DOHH2 (cell line): ENCODE measurements around the gene KCNH3.
A peak's percentile ranks its signal among the peaks of the same experiment; 100 is the strongest.

Experiments used
- H3F3A ChIP-seq: fragments of 200-600 bp; sonication (generic), shearing (Covaris generic); 2 replicates; pipeline ENCODE4 v1.6.0; 2016; ENCODE audit warnings: antibody characterized with exemption, mild to moderate bottlenecking; ENCODE audit not compliant: control insufficient read depth, insufficient read depth
- H3K27ac ChIP-seq: fragments of 200-600 bp; sonication (generic); 2 replicates; pipeline ENCODE4 v1.5.1; 2014; ENCODE audit warnings: low read depth, mild to moderate bottlenecking, low read length, moderate library complexity
- H3K27me3 ChIP-seq: fragments of 200-600 bp; sonication (generic); 2 replicates; pipeline ENCODE4 v1.6.1; 2014; ENCODE audit warnings: mild to moderate bottlenecking, low read length, mixed read lengths; ENCODE audit not compliant: control insufficient read depth
- H3K36me3 ChIP-seq: fragments of 200-600 bp; sonication (generic); 2 replicates; pipeline ENCODE4 v1.6.1; 2014; ENCODE audit warnings: mild to moderate bottlenecking, low read length, moderate library complexity, mixed read lengths; ENCODE audit not compliant: control insufficient read depth
- H3K4me1 ChIP-seq: fragments of 200-600 bp; sonication (generic); 2 replicates; pipeline ENCODE4 v1.6.1; 2014; ENCODE audit warnings: mild to moderate bottlenecking, low read length, mixed read lengths; ENCODE audit not compliant: control insufficient read depth
- H3K4me2 ChIP-seq: fragments of 200-600 bp; sonication (generic); 2 replicates; pipeline ENCODE4 v1.6.0; 2014; ENCODE audit warnings: mild to moderate bottlenecking, low read length, moderate library complexity
- H3K4me3 ChIP-seq: fragments of 200-600 bp; sonication (generic); 2 replicates; pipeline ENCODE4 v1.5.1; 2014; ENCODE audit warnings: mild to moderate bottlenecking, low read length, mixed read lengths
- H3K79me2 ChIP-seq: fragments of 200-600 bp; sonication (generic); 2 replicates; pipeline ENCODE4 v1.6.1; 2014; ENCODE audit warnings: mild to moderate bottlenecking, low read length, mixed read lengths; ENCODE audit not compliant: control insufficient read depth
- H3K9me2 ChIP-seq: fragments of 200-600 bp; sonication (generic); replicated peaks from 2 replicates; pipeline ENCODE4 v1.6.1; 2014; ENCODE audit warnings: mild to moderate bottlenecking, low read length, mixed read lengths; ENCODE audit not compliant: control insufficient read depth
- H3K9me3 ChIP-seq: fragments of 200-600 bp; sonication (generic); 2 replicates; pipeline ENCODE4 v1.6.1; 2014; ENCODE audit warnings: antibody characterized with exemption, low read length, mixed read lengths; ENCODE audit not compliant: control insufficient read depth, insufficient read depth
- H4K20me1 ChIP-seq: fragments of 200-600 bp; sonication (generic); 2 replicates; pipeline ENCODE4 v1.6.0; 2014; ENCODE audit warnings: low read depth, mild to moderate bottlenecking, antibody characterized with exemption, low read length, moderate library complexity; ENCODE audit not compliant: control insufficient read depth, insufficient read depth
- EZH2phosphoT487 ChIP-seq: fragments of 200-600 bp; sonication (generic); IDR thresholded peaks from 2 replicates; pipeline ENCODE4 v1.6.1; 2017; ENCODE audit warnings: borderline replicate concordance, mild to moderate bottlenecking, antibody characterized with exemption, low read length, moderate library complexity, mixed read lengths
- TF ChIP-seq, protein P1 (sequence below): fragments of 200-600 bp; sonication (generic); IDR thresholded peaks from one replicate; pipeline ENCODE4 v1.5.1; 2014; ENCODE audit warnings: antibody characterized with exemption, mild to moderate bottlenecking, low read depth, low read length; ENCODE audit not compliant: poor library complexity, severe bottlenecking

KCNH3 gene

GRCh38 chr12:49501895-49502294 lies 36.9 kb upstream of the KCNH3 start:
- H3F3A ChIP-seq, result peaks cover 3% of the 10 kb centered on the region; the same call in 1 of the 2 replicates
- H3K9me2 ChIP-seq, result no peaks in the 10 kb centered on the region
- no peaks in the 10 kb centered on the region for H3K27me3 ChIP-seq
- H3K79me2 ChIP-seq, result no peaks in the 10 kb centered on the region
- no peaks in the 10 kb centered on the region for H4K20me1 ChIP-seq
- peak overlapping the region; percentile 27; the same call in 1 of the 2 replicates for H3K4me3 ChIP-seq
- no peak overlapping the region for H3K27ac ChIP-seq
- peaks cover 19% of the 10 kb centered on the region for H3K4me1 ChIP-seq
- peak overlapping the region; percentile 32 for H3K4me2 ChIP-seq
- no peaks in the 10 kb centered on the region for H3K9me3 ChIP-seq
- TF ChIP-seq, protein P1, sequence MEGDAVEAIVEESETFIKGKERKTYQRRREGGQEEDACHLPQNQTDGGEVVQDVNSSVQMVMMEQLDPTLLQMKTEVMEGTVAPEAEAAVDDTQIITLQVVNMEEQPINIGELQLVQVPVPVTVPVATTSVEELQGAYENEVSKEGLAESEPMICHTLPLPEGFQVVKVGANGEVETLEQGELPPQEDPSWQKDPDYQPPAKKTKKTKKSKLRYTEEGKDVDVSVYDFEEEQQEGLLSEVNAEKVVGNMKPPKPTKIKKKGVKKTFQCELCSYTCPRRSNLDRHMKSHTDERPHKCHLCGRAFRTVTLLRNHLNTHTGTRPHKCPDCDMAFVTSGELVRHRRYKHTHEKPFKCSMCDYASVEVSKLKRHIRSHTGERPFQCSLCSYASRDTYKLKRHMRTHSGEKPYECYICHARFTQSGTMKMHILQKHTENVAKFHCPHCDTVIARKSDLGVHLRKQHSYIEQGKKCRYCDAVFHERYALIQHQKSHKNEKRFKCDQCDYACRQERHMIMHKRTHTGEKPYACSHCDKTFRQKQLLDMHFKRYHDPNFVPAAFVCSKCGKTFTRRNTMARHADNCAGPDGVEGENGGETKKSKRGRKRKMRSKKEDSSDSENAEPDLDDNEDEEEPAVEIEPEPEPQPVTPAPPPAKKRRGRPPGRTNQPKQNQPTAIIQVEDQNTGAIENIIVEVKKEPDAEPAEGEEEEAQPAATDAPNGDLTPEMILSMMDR, result no peak
- TF ChIP-seq EZH2phosphoT487, result no peak
- peaks cover 19% of the 10 kb centered on the region for H3K36me3 ChIP-seq

DNA sequence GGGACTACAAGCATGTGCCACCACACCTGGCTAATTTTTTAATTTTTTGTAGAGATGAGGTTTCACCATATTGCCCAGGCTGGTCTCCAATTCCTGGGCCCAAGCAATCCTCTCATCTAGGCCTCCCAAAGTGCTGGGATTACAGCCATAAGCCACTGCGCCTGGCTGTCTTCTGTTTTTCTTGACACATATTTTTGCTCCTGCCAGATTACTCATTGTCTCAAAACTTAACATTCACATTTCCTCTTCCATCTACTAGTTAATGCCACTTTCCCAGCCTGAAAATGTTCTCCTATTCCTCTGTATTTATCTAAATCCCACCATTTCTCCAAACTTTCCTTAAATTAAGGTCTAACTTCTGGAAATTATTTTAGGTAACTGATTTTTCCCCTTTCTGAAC lies 36.2 kb upstream of the KCNH3 start:
- H3K79me2 ChIP-seq, result no peaks in the 10 kb centered on the region
- no peak overlapping the region for H3K27ac ChIP-seq
- peaks cover 19% of the 10 kb centered on the region for H3K4me1 ChIP-seq
- H3K9me3 ChIP-seq, result no peaks in the 10 kb centered on the region
- H3K4me3 ChIP-seq, result no peak overlapping the region
- peaks cover 3% of the 10 kb centered on the region; the same call in 1 of the 2 replicates for H3F3A ChIP-seq
- no peak overlapping the region for H3K4me2 ChIP-seq
- no peaks in the 10 kb centered on the region for H3K9me2 ChIP-seq
- peaks cover 18% of the 10 kb centered on the region for H3K36me3 ChIP-seq
- TF ChIP-seq EZH2phosphoT487, result no peak
- TF ChIP-seq, protein P1, result no peak
- no peaks in the 10 kb centered on the region for H4K20me1 ChIP-seq
- no peaks in the 10 kb centered on the region for H3K27me3 ChIP-seq

- Histone ChIP-seq H4K20me1 (no peaks in the 10 kb centered on the region), H3K36me3 (peaks cover 18% of the 10 kb centered on the region), H3K4me2 (no peak overlapping the region), H3K79me2 (no peaks in the 10 kb centered on the region), H3K9me2 (no peaks in the 10 kb centered on the region), H3F3A (peaks cover 3% of the 10 kb centered on the region; the same call in 1 of the 2 replicates), H3K27me3 (no peaks in the 10 kb centered on the region), H3K9me3 (no peaks in the 10 kb centered on the region), H3K4me1 (peaks cover 19% of the 10 kb centered on the region), H3K4me3 (no peak overlapping the region), H3K27ac (no peak overlapping the region)
- TF ChIP-seq, protein P1, result no peak
- TF ChIP-seq EZH2phosphoT487, result no peak
Measured at GRCh38 chr12:49503674-49504180, 35.1 kb upstream of the KCNH3 start.
